Islet of Langerhans (tissue), 1 donor: ENCODE measurements around the gene RASSF5.
"Not testable (repeated sequence)": the region's sequence is repeated elsewhere in the genome, so short reads cannot be mapped to it uniquely, and the experiment has no call there.

Experiments used
- FAIRE-seq: peaks from one replicate; lab custom pipeline; 2011; peaks lifted over from hg19 to GRCh38; lab: Jason Lieb, UNC

Gene RASSF5

DNA sequence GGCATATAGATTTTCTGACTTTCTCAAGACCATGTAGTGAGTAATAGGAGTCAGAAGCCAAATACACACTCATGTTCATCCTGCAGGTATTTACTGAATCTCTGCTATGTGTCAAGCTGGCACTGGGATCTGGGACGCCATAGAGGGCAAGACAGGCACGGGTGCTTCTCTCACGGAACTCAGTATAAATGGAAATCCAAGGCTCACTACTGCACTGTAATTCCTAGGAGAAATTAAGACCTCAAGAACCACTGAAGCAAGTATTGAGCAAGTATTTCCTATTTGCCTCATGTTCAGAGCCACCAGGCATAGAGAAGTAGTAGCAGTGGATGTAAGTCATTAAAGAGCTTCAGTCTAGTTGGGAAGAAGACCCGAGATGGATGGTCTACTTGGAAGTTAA lies 66.0 kb downstream of the RASSF5 start:
- no peak for FAIRE-seq

DNA sequence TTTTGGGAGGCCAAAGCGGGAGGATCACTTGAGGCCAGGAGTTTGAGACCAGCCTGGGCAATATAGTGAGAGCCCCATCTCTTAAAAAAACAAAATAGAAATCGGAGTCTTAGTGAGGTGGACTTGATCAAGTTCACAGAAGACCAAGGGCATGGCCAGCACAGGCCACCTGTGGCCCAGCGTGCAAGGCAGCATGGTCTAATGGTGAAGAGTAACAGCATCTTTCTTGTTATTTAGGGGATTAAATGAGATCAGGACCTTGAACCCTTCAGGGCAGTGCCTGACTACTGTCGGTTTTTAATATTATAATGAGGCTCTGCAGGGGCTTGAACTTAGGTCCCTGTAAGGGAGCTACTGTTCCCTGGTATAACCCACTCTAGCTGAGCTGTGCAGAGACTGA lies 66.4 kb downstream of the RASSF5 start:
- no peak for FAIRE-seq

DNA sequence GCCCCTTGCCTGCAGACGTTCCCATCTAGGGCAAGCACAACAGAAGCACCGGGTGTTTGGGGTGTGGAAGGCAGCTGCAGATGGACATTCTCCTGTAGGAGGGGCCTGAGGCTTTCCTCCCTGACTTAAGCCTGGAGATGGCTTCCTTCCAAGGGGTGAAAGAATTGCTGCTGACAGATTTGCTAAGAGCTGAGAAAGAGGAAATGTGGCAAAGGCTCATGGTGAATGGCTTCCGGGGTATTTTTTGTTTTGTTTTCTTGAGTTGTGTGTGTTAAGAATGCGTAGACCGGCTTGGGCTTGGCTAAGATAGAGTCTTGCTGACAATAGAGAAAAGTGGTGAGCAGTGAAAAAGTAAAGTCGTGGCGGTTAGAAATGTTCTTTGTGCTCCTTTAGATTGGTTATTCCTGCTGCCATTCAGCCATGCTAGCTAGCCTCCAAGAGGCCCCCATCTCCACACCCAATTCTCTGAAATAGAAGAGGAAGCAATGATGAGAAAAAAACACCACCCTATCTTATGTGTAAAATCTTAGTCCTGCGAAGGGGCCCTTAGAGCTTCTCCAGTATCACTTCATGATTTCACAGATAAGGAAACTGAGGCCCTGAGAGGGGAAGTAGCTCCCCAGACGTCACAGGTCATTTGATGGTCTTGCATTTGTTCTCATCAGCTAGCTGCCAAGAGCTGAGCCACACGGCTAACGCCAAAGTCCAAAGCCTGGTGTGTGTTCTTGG lies 68.0 kb downstream of the RASSF5 start:
- FAIRE-seq: no peak

DNA sequence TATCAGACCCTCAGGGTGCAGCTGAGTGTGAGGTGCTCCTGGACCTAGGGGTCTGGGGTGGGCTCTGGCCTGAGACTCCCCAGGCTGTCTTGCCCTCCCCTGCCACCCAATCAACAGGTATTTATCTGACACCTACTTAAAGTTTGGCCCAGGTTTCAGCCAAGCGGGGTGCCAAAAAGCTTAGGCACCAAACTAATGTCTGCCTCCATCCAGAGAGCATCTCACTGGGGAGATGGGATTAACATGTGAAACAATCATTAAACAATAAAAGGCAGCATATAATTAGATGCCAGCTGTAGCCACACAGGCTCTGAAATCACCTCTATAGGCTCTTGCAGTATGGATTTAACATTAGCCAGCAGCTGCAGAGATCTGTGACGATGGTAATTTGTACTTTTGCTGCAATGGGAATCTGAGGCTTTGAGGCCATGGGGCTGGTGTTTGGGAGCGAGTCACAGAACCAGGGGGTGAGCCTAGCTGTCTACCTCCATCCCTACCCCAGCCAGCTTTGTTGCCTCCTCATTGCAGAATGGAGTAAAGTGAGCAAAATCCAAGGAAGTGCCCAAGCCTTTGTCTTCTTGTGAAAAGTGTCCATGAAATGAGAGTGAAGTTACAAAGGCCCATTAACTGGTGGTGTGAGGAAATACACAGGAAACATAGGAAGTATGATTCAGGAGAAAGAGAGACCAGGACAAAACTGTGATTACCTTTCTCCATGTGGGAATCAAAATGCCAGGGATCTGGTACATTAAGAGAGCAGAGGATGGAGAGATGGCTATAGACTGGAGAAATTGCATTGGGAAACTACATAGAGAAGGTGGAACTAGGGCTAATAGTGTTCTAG lies 68.8 kb downstream of the RASSF5 start:
- no peak for FAIRE-seq

DNA sequence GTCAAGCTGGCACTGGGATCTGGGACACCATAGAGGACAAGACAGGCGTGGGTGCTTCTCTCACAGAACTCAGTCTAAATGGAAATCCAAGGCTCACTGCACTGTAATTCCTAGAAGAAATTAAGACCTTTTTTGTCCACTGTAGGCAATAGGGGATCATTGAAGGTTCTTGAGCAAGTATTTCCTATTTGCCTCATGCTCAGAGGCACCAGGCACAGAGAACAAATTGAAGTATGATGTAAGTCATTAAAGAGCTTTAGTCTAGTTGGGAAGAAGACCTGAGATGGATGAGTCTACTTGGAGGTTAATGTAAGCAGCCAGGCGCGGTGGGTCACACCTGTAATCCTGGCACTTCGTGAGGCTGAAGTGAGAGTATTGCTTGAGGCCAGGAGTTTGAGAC lies 70.3 kb downstream of the RASSF5 start:
- FAIRE-seq: no peak

DNA sequence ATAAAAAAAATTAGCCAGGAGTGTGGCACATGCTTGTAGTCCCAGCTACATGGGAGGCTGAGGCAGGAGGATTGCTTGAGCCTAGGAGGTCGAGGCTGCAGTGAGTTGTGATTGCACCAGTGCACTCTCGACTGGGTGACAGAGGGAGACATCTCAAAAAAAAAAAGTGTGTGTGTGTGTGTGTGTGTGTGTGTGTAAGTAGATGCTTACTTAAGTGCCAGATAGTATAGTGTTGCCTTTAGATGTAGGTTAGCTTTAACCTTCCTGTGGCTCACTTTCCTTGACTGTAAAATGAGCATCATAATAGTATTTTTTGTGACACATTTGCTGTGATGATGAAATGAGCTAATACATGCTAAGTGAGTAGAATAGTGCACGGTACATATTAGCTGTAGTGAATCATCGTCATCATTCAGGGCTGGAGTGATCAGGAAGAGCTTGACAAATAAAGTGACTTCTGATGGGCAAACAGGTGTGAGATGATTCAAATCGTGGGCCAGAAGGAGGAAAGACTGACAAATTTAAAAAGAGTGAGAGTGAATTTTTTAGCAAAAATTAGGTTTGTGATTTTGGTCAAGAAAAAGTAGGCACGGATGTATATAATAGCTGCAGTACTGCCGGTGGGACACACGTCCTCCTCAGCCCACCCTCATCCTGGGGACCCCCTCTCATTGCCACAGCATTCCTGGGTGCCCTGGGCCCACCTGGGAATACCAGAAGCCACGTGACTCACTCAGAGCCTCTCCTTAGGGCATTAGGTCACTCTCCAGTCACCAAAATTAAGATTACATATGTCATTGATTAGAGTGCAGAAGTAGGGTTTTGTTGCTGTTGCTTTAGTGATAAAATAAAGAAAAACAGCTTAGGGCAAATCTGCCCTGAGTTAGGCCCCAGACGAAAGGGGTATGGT lies 71.0 kb downstream of the RASSF5 start:
- peak; percentile 90 for FAIRE-seq

DNA sequence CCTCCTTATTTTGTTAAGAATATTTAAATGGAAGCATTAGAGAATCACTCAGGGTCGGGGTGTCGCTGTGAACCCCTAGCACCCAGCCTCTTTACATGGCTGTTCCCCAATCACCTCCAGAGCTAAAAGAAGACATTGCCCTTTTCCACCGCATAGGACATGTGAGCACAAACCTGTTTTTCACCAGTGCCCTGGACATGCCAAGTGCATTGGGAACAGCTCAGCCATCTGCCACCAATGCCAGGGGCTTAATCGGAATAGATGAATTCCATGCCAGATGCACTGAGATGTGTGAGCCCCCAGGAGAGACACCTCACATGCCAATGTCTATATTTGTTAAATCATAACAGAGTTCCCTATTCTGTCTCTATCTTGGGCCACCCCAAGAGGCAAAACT lies 71.6 kb downstream of the RASSF5 start:
- no peak for FAIRE-seq

DNA sequence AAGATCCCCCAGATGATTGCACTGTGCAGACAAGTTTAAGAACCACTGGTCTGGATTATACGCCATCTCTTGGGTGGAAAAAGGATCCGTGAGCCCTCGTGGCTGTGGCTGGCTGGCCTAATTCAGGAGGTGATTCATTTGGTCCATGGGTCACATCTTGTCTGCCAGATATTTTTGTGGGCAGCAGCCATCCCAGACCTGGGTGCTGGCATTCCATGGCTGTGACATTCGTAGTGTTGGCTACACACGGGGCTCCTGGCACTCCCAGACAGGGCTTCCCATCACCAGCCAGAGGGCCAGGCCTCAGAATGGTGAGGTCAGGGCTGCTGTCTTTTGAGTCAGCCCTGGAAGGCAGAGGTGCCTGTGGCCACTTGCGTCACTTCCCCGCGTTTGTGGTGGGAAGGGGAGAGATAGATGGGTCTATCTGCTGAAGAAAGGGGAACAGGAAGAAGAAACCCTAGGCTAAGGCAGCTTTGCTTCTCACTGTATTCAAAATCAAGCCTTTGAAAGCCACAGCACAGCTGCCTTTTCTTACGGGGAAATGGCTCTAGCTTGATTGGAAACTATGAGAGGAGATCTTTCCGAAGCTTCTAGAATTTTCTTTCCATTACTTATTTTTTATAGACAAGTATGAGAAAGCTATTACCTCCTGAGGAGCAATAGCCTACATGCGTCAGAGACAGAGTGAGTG lies 72.6 kb downstream of the RASSF5 start:
- no peak for FAIRE-seq

DNA sequence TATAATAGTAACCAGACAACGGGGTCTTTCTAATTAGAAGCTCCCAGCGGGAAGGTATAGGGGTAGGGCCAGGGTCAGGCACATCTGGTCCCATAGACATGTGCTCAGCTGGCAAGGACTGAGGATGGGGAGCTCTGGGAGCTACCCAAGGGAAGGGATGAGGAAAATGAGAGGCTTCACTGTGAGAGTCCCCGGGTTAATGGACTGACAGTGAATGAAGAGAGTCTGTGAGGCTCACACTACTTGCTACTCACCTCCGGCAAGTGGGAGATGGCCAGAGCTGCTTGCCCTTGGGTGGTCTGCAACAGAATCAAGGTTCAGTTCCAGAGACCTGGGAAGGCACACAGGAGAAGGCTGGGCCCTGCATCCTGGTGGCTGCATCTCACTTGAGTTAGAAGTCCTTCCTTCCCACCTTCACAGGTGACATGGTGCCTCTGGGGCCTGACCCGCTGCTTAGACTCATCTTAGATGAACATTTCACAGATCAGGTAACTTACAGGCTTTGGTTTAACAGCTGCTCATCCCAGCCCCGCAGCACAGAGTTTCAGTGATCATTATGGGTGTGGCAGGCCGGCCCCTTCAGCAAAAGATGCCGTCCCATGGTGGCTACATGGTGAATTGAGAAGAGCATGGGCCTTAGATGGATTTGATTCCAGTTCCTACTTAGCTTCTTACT lies 73.2 kb downstream of the RASSF5 start:
- no peak for FAIRE-seq

DNA sequence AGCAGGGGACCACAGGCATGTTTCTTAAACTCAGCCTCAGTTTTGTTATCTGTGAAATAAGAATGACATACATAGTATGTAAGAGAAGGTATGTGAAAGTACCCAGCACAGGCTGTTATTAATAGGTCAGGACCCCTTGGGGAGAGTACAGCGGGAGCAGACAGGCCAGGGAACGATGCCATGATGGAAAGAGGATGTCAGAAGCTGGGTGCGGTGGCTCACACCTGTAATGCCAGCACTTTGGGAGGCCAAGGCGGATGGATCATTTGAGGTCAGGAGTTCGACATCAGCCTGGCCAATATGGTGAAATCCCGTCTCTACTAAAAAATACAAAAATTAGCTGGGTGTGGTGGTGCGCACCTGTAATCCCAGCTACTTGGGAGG lies 73.8 kb downstream of the RASSF5 start:
- not testable (repeated sequence) for FAIRE-seq

DNA sequence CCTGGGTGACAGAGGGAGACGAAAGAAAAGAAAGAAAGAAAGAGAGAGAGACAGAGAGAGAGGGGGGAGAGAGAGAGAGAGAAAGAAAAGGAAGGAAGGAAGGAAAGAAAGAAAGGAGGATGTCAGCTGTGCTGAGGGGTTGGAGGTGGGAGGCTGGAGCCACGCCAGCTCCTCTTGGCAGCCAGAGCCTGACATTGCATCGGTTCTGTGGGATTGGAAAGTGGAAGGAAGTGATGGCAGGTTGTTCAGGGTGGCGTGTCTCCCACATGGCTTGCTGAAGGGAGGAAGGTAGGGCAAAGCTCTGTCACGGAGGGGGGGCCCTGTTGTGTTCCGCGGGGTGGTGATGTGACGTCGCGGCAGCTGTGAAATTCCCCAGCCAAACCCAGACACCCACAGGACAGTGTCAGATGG lies 74.2 kb downstream of the RASSF5 start:
- FAIRE-seq: no peak

DNA sequence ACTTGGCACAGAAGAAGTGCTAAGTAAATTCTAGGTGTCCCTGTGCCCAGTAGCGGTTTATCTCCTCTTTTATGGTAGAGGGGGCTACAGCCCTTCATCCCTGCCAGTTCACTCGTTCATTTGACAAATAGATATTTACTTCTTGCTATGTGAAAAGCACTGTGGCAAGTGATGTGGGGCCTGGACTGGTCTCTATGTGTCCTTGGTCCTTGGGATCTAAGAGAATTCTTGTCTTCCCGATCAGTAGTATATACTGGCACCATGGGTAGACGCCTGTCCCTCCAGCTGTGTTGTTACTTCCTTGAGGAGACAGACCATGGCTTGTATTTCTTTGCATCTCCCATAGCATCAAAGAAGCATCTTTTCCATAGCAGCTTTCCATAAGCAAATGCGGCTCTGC lies 75.2 kb downstream of the RASSF5 start:
- no peak for FAIRE-seq

DNA sequence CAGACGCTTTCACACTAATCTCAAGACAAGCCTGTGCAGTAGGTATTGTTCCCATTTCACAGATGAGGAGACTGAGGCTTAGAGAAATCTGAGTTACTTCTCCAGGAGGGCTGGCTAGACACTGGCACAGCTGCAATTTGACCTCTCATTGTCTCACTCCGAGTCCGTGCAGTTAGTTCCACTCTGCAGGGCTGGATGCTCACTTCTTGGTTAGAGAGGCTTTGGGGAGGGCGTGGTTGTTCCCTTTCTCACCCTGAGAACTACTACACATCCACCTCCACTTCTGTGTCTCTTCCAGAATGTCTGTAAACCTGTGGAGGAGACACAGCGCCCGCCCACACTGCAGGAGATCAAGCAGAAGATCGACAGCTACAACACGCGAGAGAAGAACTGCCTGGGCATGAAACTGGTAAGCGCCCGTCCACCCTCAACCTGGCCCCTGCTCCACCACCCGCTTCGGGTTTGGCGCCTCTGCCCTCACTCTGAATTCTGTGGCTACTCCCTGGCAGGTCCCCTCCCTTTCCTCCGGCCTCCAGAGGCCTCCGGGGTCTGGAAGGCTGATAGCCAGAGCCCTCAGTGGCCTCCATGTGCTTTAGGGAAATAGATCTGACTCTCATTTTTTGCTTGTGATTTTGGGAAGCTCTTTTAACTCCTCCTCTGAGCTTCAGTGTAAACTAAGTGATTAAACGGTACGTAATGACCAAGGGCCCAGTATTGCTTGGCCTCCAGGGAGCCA lies 75.8 kb downstream of the RASSF5 start:
- no peak for FAIRE-seq

DNA sequence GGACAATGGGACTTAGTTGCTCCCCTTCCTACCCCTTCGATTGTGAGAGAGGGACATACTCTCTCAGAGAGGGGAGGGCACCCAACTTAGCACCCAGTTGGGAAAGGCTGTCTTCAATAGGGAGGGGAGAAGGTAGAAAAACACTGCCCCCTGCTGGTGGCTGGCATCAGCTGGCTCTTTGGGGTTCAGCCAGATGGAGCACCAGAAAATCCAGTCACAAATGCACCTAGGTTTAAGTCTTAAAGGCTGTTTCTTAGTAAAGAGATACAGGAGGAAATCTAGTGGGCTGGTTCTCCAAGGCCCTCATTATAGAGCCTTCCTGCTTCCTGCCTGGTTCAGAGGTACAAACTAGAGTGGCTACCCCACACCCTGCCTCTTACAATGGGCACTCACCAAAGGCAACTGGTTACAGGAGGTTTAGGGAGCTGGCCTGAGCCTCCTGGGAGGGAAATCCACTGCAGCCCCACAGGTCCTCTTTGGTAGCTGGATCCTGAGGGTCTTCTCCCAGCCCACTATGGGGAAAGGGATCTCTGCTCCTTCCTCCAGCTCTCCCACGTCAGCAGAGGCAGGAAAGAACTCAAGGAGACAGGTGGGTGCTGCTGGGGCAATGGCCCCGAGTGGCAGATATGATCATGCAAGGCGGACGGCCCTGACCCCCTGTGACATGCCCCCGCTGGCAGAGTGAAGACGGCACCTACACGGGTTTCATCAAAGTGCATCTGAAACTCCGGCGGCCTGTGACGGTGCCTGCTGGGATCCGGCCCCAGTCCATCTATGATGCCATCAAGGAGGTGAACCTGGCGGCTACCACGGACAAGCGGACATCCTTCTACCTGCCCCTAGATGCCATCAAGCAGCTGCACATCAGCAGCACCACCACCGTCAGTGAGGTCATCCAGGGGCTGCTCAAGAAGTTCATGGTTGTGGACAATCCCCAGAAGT lies 76.6 kb downstream of the RASSF5 start:
- FAIRE-seq: no peak

DNA sequence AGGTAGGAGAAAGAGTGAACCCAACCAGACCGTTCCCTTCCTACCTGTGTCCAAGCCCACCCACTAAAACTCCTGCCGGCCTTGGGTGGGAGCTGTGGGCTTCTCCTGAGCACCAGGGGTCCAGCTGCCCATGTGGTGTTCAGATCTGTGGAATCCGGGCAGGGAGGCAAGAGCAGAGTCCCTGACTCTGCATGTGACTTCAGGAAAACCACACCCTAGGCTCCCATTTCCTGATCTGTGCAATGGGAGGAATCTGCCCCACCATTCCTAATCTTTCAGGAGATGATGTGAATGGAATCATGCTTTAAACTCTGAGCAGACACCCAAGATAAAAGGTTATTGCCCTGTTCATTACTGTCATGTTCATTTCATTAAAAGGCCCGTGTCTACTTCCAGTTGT lies 77.4 kb downstream of the RASSF5 start:
- no peak for FAIRE-seq

DNA sequence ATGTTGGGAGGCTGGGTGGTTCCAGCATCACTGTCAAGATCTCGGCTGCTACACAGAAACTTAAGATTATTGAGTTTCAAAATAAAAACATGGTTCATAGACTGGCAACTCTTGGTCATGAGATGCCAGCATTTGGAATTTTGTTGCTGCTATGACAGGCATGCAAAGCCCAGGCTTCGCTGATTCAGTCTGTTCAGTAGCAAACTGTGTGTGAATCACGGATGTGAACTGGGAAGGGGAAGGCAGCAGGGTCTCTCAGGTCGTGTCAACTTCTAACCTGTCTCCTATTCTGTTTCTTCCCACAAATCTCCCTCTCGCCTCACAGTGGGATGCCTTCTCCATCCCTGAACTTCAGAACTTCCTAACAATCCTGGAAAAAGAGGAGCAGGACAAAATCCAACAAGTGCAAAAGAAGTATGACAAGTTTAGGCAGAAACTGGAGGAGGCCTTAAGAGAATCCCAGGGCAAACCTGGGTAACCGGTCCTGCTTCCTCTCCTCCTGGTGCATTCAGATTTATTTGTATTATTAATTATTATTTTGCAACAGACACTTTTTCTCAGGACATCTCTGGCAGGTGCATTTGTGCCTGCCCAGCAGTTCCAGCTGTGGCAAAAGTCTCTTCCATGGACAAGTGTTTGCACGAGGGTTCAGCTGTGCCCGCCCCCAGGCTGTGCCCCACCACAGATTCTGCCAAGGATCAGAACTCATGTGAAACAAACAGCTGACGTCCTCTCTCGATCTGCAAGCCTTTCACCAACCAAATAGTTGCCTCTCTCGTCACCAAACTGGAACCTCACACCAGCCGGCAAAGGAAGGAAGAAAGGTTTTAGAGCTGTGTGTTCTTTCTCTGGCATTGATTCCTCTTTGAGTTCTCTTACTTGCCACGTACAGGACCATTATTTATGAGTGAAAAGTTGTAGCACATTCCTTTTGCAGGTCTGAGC lies 79.4 kb downstream of the RASSF5 start:
- FAIRE-seq: no peak

DNA sequence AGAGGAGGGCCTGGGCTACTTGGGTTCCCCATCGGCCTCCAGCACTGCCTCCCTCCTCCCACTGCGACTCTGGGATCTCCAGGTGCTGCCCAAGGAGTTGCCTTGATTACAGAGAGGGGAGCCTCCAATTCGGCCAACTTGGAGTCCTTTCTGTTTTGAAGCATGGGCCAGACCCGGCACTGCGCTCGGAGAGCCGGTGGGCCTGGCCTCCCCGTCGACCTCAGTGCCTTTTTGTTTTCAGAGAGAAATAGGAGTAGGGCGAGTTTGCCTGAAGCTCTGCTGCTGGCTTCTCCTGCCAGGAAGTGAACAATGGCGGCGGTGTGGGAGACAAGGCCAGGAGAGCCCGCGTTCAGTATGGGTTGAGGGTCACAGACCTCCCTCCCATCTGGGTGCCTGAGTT lies 80.6 kb downstream of the RASSF5 start:
- FAIRE-seq: no peak

DNA sequence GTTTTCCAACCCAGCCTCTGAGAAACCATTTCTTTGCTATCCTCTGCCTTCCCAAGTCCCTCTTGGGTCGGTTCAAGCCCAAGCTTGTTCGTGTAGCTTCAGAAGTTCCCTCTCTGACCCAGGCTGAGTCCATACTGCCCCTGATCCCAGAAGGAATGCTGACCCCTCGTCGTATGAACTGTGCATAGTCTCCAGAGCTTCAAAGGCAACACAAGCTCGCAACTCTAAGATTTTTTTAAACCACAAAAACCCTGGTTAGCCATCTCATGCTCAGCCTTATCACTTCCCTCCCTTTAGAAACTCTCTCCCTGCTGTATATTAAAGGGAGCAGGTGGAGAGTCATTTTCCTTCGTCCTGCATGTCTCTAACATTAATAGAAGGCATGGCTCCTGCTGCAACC lies 81.2 kb downstream of the RASSF5 start:
- FAIRE-seq: no peak

DNA sequence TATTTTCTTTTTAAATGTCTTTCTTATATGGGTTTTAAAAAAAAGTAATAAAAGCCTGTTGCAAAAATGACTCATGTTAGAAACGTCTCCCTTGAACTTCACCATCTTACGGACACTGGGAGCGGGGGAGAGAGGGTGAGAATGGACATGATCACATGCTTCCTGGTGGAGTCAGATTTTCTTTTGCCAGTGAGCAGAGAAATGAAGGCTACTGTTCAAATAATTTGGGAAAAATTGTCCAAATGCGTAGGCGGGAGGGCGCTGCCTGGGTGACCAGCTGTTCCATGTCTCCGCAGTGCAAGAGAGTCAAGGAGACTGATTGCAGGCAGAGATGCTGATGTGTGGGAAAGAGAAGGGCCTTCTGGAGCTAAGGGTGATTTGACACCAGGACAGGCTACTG lies 81.9 kb downstream of the RASSF5 start:
- FAIRE-seq: no peak
